SK-N-SH (cell line): ENCODE measurements around the gene TYMS. TPM values are rescaled to one million over a fixed set of nuclear protein-coding genes. Genes with fewer than 3 reads are reported as not detected.

ENCODE experiments used
- CTCF ChIA-PET: fragments of 300-600, 350-600 bp; formaldehyde crosslinking; extraction: SDS; loops from one replicate; lab custom pipeline; 2021; lab: Yijun Ruan, JAX
- POLR2A ChIA-PET: fragments of 350-600 bp; sonication (Branson Sonifier 250); formaldehyde crosslinking; extraction: SDS; loops from one replicate; lab custom pipeline; 2020; ENCODE audit warnings: antibody characterized with exemption, inconsistent platforms; lab: Yijun Ruan, JAX
- DNase-seq: peaks from one replicate; pipeline ENCODE4 v3.0.0; 2012
- H2AFZ ChIP-seq: fragments of 200-600 bp; sonication (generic); 2 replicates; pipeline ENCODE4 v1.8.1; 2016; ENCODE audit warnings: antibody characterized with exemption, mild to moderate bottlenecking, low read depth
- H3F3A ChIP-seq: fragments of 200-600 bp; sonication (generic); replicated peaks from 2 replicates; pipeline ENCODE3; 2016; ENCODE audit warnings: antibody characterized with exemption, mild to moderate bottlenecking; ENCODE audit not compliant: insufficient read depth
- H3K27ac ChIP-seq, 2 experiments: fragments of 200-500 bp in 1 of 2; fragments of 200-600 bp in 1 of 2; sonication (Bioruptor generic) in 1 of 2; sonication (generic), shearing (Covaris generic) in 1 of 2; 2 replicates each; pipeline versions ENCODE4 v1.5.1 to v1.6.1; 2014 to 2016; ENCODE audit warnings: low read depth in 2 of 2, inconsistent platforms in 1 of 2, low read length in 1 of 2, mild to moderate bottlenecking in 1 of 2, mixed read lengths in 1 of 2
- H3K27me3 ChIP-seq: fragments of 200-600 bp; sonication (generic), shearing (Covaris generic); 2 replicates; pipeline ENCODE4 v1.6.1; 2016; ENCODE audit warnings: mixed run types; ENCODE audit not compliant: insufficient read depth
- H3K36me3 ChIP-seq, 2 experiments: fragments of 200-500 bp in 1 of 2; fragments of 200-600 bp in 1 of 2; sonication (Bioruptor generic) in 1 of 2; sonication (generic) in 1 of 2; replicated peaks in 1 of 2; 2 replicates each; pipeline versions ENCODE3 to v1.5.1; 2014 to 2016; ENCODE audit warnings: low read length in 1 of 2, mild to moderate bottlenecking in 1 of 2; ENCODE audit not compliant: insufficient read depth in 2 of 2, control insufficient read depth in 1 of 2
- H3K4me1 ChIP-seq, 2 experiments: fragments of 200-500 bp in 1 of 2; fragments of 200-600 bp in 1 of 2; sonication (Bioruptor generic) in 1 of 2; sonication (generic), shearing (Covaris generic) in 1 of 2; 2 replicates each; pipeline versions ENCODE4 v1.5.1 to v1.6.1; 2014 to 2016; ENCODE audit warnings: low read depth in 1 of 2, low read length in 1 of 2, mixed run types in 1 of 2; ENCODE audit not compliant: insufficient read depth in 2 of 2, control insufficient read depth in 1 of 2
- H3K4me2 ChIP-seq: fragments of 200-600 bp; sonication (generic), shearing (Covaris generic); 2 replicates; pipeline ENCODE4 v1.6.1; 2017; ENCODE audit warnings: mixed run types
- H3K4me3 ChIP-seq, 2 experiments: fragments of 200-500 bp in 1 of 2; fragments of 200-600 bp in 1 of 2; sonication (Bioruptor generic) in 1 of 2; sonication (generic), shearing (Covaris generic) in 1 of 2; 2 replicates each; pipeline versions ENCODE4 v1.5.1 to v1.8.1; 2014 to 2016; ENCODE audit warnings: low read depth in 2 of 2, inconsistent platforms in 1 of 2, low read length in 1 of 2, mild to moderate bottlenecking in 1 of 2, mixed read lengths in 1 of 2, moderate library complexity in 1 of 2
- H3K79me2 ChIP-seq: fragments of 200-600 bp; sonication (generic); 2 replicates; pipeline ENCODE4 v1.8.1; 2017; ENCODE audit warnings: mild to moderate bottlenecking; ENCODE audit not compliant: insufficient read depth
- H3K9ac ChIP-seq: fragments of 200-600 bp; sonication (generic); 2 replicates; pipeline ENCODE4 v1.6.1; 2017; ENCODE audit warnings: mixed run types
- H3K9me2 ChIP-seq: fragments of 200-600 bp; sonication (generic); 2 replicates; pipeline ENCODE4 v1.6.1; 2017; ENCODE audit warnings: mixed run types
- H3K9me3 ChIP-seq: fragments of 200-600 bp; sonication (generic); 2 replicates; pipeline ENCODE4 v1.6.1; 2017; ENCODE audit warnings: mixed run types, mild to moderate bottlenecking, moderate library complexity
- H4K20me1 ChIP-seq: fragments of 200-600 bp; sonication (generic); 2 replicates; pipeline ENCODE4 v1.6.1; 2017; ENCODE audit warnings: mild to moderate bottlenecking, mixed run types; ENCODE audit not compliant: insufficient read depth
- CTCF ChIP-seq: fragments of 200-600 bp; sonication (generic); IDR thresholded peaks from 2 replicates; pipeline ENCODE4 v1.6.1; 2017; ENCODE audit warnings: antibody characterized with exemption, mild to moderate bottlenecking, moderate library complexity
- EP300 ChIP-seq, 2 experiments: IDR thresholded peaks; 2 replicates each; pipeline versions ENCODE4 v1.4.0 to v1.6.1; 2012; ENCODE audit warnings: borderline replicate concordance in 1 of 2, low read depth in 1 of 2, low read length in 1 of 2
- GATA2 ChIP-seq: sonication (generic); formaldehyde crosslinking; IDR thresholded peaks from 2 replicates; pipeline ENCODE4 v1.5.0; 2020; ENCODE audit warnings: mild to moderate bottlenecking, missing genetic modification reagents
- JUND ChIP-seq: IDR thresholded peaks from 2 replicates; pipeline ENCODE4 v1.4.0; 2012
- MEF2A ChIP-seq: IDR thresholded peaks from 2 replicates; pipeline ENCODE4 v1.4.0; 2012; ENCODE audit warnings: low read depth, borderline replicate concordance
- NRF1 ChIP-seq: IDR thresholded peaks from 2 replicates; pipeline ENCODE4 v1.6.1; 2012; ENCODE audit warnings: low read depth, mild to moderate bottlenecking, low read length
- RCOR1 ChIP-seq: fragments of 150-350 bp; IDR thresholded peaks from 2 replicates; pipeline ENCODE4 v1.6.1; 2017; ENCODE audit warnings: antibody characterized with exemption, low read length
- RFX5 ChIP-seq: IDR thresholded peaks from 2 replicates; pipeline ENCODE4 v1.6.1; 2012; ENCODE audit warnings: mild to moderate bottlenecking, improper control_type of control experiment, low read length
- USF1 ChIP-seq: IDR thresholded peaks from 2 replicates; pipeline ENCODE4 v1.4.0; 2012; ENCODE audit warnings: low read depth, borderline replicate concordance
- YY1 ChIP-seq: IDR thresholded peaks from 2 replicates; pipeline ENCODE4 v1.4.0; 2012; ENCODE audit warnings: low read depth, mild to moderate bottlenecking
- WGBS: methylation state at CpG from one replicate; pipeline ENCODE4 v1.1.6; 2017; ENCODE audit warnings: low lambda C conversion rate; 5-methylcytosine and 5-hydroxymethylcytosine counted together
- polyA plus RNA-seq, 3 experiments: library from polyadenylated mRNA; depleted of rRNA; stranded (reverse); fragments of >200 nt; gene quantifications; 2 replicates each; pipeline ENCODE4 v1.2.3, GENCODE V29; 2012
- TF ChIP-seq, protein P1 (sequence below): IDR thresholded peaks from 2 replicates; pipeline ENCODE4; 2012

Gene TYMS
- polyA plus RNA-seq, 1 of the 3 experiments (the other 2 are of a cell fraction): 101 TPM

- POLR2A ChIA-PET: no interaction called here
- CTCF ChIA-PET: no interaction called here
- Histone ChIP-seq H3K4me1 (no peaks in the 10 kb centered on the region), H3K79me2 (peaks cover 11% of the 10 kb centered on the region; the same call in 1 of the 2 replicates), H3K27ac (no peak overlapping the region), H3K36me3 (peaks cover 45 to 60% of the 10 kb centered on the region in 2 experiments), H3K4me3 (no peak overlapping the region), H3K27me3 (no peaks in the 10 kb centered on the region), H3K9me3 (no peaks in the 10 kb centered on the region), H3F3A (peaks cover 5% of the 10 kb centered on the region), H2AFZ (no peak overlapping the region), H3K9me2 (no peaks in the 10 kb centered on the region), H3K9ac (no peak overlapping the region), H3K4me2 (no peak overlapping the region)
- DNase-seq: no peak
- 94% methylated on average over 11 of the region's 11 CpGs for WGBS
- TF ChIP-seq MEF2A (no peak), NRF1 (no peak), CTCF (no peak), GATA2 (no peak), RCOR1 (no peak), JUND (no peak), EP300 (IDR thresholded peaks at IDR 0.05; ENCODE audit: borderline replicate concordance in 1 of 2, low read depth in 1 of 2, low read length in 1 of 2) (no peak), USF1 (no peak)
- TF ChIP-seq, protein P1, sequence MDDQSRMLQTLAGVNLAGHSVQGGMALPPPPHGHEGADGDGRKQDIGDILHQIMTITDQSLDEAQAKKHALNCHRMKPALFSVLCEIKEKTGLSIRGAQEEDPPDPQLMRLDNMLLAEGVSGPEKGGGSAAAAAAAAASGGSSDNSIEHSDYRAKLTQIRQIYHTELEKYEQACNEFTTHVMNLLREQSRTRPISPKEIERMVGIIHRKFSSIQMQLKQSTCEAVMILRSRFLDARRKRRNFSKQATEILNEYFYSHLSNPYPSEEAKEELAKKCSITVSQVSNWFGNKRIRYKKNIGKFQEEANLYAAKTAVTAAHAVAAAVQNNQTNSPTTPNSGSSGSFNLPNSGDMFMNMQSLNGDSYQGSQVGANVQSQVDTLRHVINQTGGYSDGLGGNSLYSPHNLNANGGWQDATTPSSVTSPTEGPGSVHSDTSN: no peak
- TF ChIP-seq, all 33 proteins: peak for 0
- peaks cover 7% of the 10 kb centered on the region; the same call in 1 of the 2 replicates for H4K20me1 ChIP-seq
Observed at GRCh38 chr18:670522-670921, 13.1 kb downstream of the TYMS start.

- no peak overlapping the region for H3K4me3 ChIP-seq
- peaks cover 9% of the 10 kb centered on the region for H3F3A ChIP-seq
- no peak overlapping the region for H3K9ac ChIP-seq
- TF ChIP-seq YY1: no peak
- TF ChIP-seq GATA2: no peak
- no peak for TF ChIP-seq RFX5
- no peak for TF ChIP-seq JUND
- peaks cover 3% of the 10 kb centered on the region; the same call in 1 of the 2 replicates for H3K79me2 ChIP-seq
- H3K9me2 ChIP-seq: no peaks in the 10 kb centered on the region
- no peak overlapping the region for H3K27ac ChIP-seq
- WGBS: 95% methylated on average over 1 of the region's 1 CpG
- ChIA-PET POLR2A (no interaction called here), CTCF (no interaction called here)
- DNase-seq: no peak
- peaks cover 43 to 64% of the 10 kb centered on the region in 2 experiments for H3K36me3 ChIP-seq
- no peak overlapping the region for H3K4me2 ChIP-seq
- peaks cover 5% of the 10 kb centered on the region; the same call in 1 of the 2 replicates for H4K20me1 ChIP-seq
- H2AFZ ChIP-seq: no peak overlapping the region
- H3K9me3 ChIP-seq: no peaks in the 10 kb centered on the region
- no peaks in the 10 kb centered on the region for H3K27me3 ChIP-seq
- no peaks in the 10 kb centered on the region for H3K4me1 ChIP-seq
Observed at GRCh38 chr18:671405-671804, 14.0 kb downstream of the TYMS start.
